ENCODE data around the gene NRBF2.
A peak's percentile ranks its signal among the peaks of the same experiment; 100 is the strongest.
"Not testable (repeated sequence)": the region's sequence is repeated elsewhere in the genome, so short reads cannot be mapped to it uniquely, and the experiment has no call there.

The NRBF2 gene

GRCh38 chr10:63133056-63133820 lies at the start of gene NRBF2:
TSS of gene NRBF2 (plus strand) at chr10:63133328. CDS start at chr10:63133471, 143 bp downstream.
- DNase-seq (ENCODE audit: low read depth) = peak; percentile 95

GRCh38 chr10:63083406-63083805 lies 49.7 kb upstream of the NRBF2 start:
- DNase-seq (ENCODE audit: low read depth) = not testable (repeated sequence)

DNA sequence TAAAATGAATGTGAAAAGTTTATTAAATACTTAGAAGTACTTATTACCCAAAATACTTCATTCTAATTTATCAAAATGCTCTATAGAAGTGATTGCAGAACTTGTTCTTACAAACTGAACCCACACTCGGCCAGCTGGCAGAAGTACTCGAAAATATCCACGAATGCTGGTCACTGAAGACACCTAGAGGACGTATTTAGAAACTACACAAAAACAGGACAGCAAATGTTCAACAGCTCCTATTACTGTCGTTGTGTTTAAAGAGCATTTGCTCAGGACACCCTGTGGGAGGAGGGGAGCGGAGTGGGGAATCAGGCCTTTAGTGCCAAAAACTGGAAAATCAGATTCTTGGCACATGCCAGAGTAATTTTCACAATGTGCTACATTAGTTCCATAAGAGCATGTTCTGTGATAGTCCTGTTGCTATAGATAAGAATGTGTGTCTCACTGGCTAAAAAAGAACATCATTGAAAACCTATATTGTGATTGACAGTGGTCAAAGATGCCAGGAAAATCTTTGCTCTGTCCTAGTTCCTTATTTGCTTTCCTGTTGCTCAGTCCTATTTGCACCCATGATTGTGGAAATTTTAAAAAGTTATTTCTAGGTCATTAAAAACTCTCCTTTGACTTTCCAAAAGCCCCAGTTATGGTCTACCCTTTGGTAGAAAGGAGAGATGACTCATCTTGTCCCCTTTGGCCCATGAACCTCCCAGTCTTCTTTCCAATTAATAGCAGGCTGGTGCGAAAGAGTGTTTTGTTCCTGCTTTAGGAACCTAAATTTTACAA lies 49.0 kb upstream of the NRBF2 start:
- DNase-seq (ENCODE audit: low read depth) = peak; percentile 17

- no peak for DNase-seq (ENCODE audit: low read depth)
These were observed 48.3 kb upstream of the NRBF2 start for GRCh38 chr10:63084690-63085382.

- no peak for DNase-seq (ENCODE audit: low read depth)
These were observed 39.9 kb upstream of the NRBF2 start for GRCh38 chr10:63093227-63093626.

DNA sequence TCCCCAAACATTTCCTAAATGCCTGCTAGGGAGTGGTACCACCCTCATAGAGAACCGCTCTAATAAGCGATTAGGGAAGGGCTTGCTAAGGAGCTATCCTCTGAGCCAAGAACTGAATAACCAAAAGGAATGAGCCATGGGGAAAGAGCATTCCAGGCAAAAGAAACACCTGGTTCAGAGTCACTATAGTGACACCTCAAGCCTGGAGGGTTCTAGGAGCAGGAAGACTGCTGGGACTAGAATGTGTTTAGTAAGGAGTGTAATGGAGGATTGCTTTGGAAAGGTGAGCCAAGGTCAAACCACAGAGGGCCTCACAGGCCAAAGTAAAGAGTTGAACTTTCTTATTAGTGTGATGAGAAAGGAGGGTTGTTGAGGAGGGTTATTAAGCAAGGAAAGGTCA lies 38.7 kb upstream of the NRBF2 start:
- no peak for DNase-seq (ENCODE audit: low read depth)

- no peak for DNase-seq (ENCODE audit: low read depth)
These were observed 38.2 kb upstream of the NRBF2 start for GRCh38 chr10:63094881-63095280.

DNA sequence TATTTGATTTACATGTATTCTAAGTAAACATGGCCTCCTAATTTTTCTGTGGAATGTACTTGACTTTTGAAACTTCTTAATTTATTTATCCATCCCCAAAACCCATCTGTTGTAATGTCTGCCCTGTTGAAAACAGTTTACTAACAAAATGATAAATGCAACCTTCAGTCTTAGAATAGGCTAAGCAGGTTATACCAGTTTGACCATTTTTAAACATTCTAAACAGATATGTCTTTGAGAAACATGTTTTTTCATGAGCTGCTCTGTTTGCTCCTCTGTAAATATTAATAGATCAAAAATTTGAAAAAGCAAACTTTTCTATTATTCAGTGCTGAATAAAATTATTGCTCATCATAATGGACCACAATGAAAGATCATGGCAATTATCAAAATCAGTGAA lies 33.4 kb upstream of the NRBF2 start:
- DNase-seq (ENCODE audit: low read depth) = no peak

- not testable (repeated sequence) for DNase-seq (ENCODE audit: low read depth)
These were observed 32.0 kb upstream of the NRBF2 start for GRCh38 chr10:63101091-63101490.

- DNase-seq (ENCODE audit: low read depth) = not testable (repeated sequence)
These were observed 30.7 kb upstream of the NRBF2 start for GRCh38 chr10:63102279-63102883.

DNA sequence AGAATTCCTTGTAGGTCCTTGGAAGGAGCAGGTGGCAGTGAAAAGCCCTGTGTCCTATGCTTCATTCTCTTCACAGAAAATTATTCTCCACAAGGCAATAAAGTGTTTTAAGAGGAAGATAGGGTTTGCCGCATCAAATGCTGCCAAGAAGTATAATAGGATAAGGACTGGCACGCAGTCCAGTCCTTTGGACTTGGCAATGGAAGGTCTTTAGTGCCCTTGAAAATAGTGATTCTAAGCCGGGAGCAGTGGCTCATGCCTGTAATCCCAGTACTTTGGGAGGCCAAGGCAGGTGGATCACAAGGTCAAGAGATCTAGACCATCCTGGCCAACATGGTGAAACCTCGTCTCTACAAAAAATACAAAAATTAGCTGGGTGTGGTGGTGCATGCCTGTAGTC lies 29.9 kb upstream of the NRBF2 start:
- not testable (repeated sequence) for DNase-seq (ENCODE audit: low read depth)

DNA sequence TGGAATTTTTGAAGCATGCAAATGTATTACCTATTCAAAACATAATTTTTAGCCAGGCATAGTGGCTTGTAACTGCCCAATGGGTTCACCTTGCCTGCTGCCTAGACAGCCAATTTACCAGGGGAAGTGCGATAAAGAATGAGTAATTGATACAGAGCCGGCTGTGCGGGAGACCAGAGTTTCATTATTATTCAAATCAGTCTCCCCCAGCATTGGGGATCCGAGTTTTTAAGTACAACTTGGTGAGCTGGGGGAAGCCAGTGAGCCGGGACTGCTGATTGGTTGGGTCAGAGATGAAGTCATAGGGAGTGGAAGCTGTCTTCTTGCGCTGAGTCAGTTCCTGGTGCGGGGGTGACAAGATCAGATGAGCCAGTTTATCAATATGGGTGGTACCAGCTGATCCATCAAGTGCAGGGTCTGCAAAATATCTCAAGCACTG lies 29.1 kb upstream of the NRBF2 start:
- no peak for DNase-seq (ENCODE audit: low read depth)

- DNase-seq (ENCODE audit: low read depth) = no peak
These were observed 27.7 kb upstream of the NRBF2 start for GRCh38 chr10:63105225-63106110.

GRCh38 chr10:63106111-63106755 lies 26.9 kb upstream of the NRBF2 start:
- no peak for DNase-seq (ENCODE audit: low read depth)

DNA sequence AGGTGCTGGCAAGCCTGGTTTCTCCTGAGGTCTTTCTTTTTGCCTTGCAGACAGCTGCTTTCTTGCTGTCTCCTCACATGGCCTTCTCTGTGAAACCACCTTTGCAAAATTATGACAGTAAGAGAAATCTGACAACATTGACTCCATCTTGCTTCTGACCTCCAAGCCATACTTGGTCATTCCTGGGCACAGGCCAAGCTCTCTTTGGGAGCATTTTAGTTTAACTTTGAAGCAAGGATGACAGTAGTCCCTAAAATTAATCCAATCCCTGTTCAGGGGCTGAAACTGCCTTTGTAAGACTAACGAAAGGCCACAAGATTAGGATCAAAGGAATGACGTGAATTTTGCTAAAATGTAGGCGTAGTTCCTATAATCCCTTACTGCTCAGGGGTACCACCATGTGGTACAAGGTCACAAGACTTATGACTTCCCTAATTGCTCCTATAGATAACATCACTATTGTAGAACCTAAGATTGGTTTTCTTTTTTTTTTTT lies 25.1 kb upstream of the NRBF2 start:
- DNase-seq (ENCODE audit: low read depth) = no peak

- DNase-seq (ENCODE audit: low read depth) = no peak
These were observed 22.2 kb upstream of the NRBF2 start for GRCh38 chr10:63110940-63111339.

- no peak for DNase-seq (ENCODE audit: low read depth)
These were observed 18.9 kb upstream of the NRBF2 start for GRCh38 chr10:63114031-63114814.

- DNase-seq (ENCODE audit: low read depth) = no peak
These were observed 17.3 kb upstream of the NRBF2 start for GRCh38 chr10:63115732-63116383.

DNA sequence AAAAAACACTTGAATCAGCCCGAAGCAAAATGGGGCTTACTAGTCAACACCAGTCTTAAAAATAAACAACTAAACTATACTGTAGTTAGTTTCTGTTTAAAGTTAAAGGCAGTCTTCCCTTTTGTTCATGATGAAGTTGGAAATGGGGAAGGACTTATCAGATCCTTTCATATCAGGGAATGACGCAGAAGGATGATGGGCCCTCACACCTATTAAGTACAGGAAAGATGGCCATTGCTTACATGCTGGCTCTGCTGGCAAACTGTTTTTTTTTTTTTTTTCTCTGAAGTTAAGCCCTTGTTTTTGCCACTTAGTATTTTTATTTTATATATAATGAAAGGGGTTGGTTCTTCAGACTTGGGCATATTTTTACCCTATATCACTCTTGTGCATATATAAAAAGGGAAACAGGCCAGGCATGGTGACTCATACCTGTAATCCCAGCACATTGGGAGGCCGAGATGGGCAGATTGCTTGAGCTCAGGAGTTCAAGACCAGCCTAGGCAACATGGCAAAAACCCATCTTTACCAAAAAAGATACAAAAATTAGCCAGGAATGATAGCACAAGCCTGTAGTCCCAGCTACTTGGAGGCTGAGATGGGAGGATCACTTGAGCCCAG lies 16.6 kb upstream of the NRBF2 start:
- no peak for DNase-seq (ENCODE audit: low read depth)

Data from stimulated activated CD8-positive, alpha-beta memory T cell treated with anti-CD3 and anti-CD28 coated beads, Interleukin-12 subunit alpha, Interleukin-12 subunit beta, amount 100 ng/mL, for 1 hour (primary cell).